Stimulated activated naive CD8-positive, alpha-beta T cell treated with anti-CD3 and anti-CD28 coated beads, Interleukin-15, amount 100 ng/mL, for 72 hours (primary cell): ENCODE results near the gene CLASRP.

Experiments
- ATAC-seq: fragments of 150-1000 bp; cut with Tn5 transposase; 2 replicates; pipeline ENCODE4 v1.10.0; 2021; ENCODE audit warnings: mild to moderate bottlenecking, moderate library complexity
- DNase-seq, 2 donors: peaks; one replicate each; pipeline ENCODE4 v3.0.0; 2021 to 2022
- H3K27ac Mint-ChIP-seq, 2 donors: one replicate each; pipeline ENCODE4 v1.8.0; 2022; ENCODE audit warnings: mild to moderate bottlenecking in 2 of 2, mixed read lengths in 2 of 2, moderate library complexity in 2 of 2
- H3K27me3 Mint-ChIP-seq: one replicate; pipeline ENCODE4 v1.8.0; 2022; ENCODE audit warnings: mixed read lengths
- H3K4me1 Mint-ChIP-seq: one replicate; pipeline ENCODE4 v1.8.0; 2022; ENCODE audit warnings: mild to moderate bottlenecking, mixed read lengths
- H3K4me3 Mint-ChIP-seq, 2 donors: one replicate each; pipeline ENCODE4 v1.8.0; 2022; ENCODE audit warnings: mild to moderate bottlenecking in 2 of 2, mixed read lengths in 2 of 2, moderate library complexity in 1 of 2
- H3K9me3 Mint-ChIP-seq, 2 donors: one replicate each; pipeline ENCODE4 v1.8.0; 2022; ENCODE audit warnings: mixed read lengths in 2 of 2

Gene CLASRP

DNA sequence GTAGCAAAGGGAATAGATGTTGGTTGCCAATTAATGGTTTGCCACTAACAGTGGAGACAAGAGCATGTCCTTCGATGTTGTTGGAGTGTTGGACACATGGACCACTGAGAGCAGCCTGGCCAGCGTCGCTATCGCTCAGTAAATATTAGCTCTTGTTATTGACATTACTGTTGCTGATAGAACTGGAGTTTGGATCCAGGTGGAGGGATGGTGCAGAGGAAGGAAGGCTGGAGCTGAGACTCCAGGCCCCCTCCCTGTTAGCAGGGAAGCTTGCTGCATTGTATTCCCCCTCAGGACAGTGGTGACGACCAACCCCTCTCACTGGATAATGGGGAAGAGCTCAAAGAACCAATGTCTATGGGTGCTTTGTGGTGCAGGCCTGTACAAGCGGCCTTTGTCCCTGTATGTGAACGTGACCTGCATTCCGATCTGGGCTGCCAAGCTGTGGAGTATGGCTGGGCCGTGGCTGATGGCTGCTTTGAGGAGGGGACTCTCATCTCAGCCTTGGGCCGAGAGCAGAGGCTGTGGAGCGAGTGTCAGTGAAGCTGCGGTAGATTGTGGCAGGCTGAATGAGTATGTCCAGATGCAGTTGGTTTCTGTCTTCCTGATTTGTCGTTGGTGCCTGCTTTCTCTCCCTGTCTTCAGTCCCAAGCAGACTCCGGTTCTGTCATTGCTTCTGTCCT, 7.0 kb downstream of the CLASRP start:
- Mint-ChIP-seq H3K27ac (peak overlapping the region in 1 of 2 donors; percentile 76), H3K4me1 (peaks cover 62% of the 10 kb centered on the region), H3K4me3 (no peak overlapping the region), H3K27me3 (no peaks in the 10 kb centered on the region), H3K9me3 (no peaks in the 10 kb centered on the region)
- DNase-seq (no peak), ATAC-seq (no peak)

GRCh38 chr19:45046355-45046754, 7.5 kb downstream of the CLASRP start:
- H3K27me3 Mint-ChIP-seq = no peaks in the 10 kb centered on the region
- no peaks in the 10 kb centered on the region for H3K9me3 Mint-ChIP-seq
- H3K4me1 Mint-ChIP-seq = peaks cover 56% of the 10 kb centered on the region
- peak overlapping the region in 1 of 2 donors; percentile 76 for H3K27ac Mint-ChIP-seq
- no peak overlapping the region for H3K4me3 Mint-ChIP-seq
- no peak for DNase-seq
- no peak for ATAC-seq

- Mint-ChIP-seq H3K27ac (peak overlapping the region; percentile 8 to 81), H3K4me1 (peaks cover 47% of the 10 kb centered on the region), H3K27me3 (no peaks in the 10 kb centered on the region), H3K9me3 (no peaks in the 10 kb centered on the region), H3K4me3 (peak overlapping the region; percentile 9 to 32)
- DNase-seq (no peak), ATAC-seq (no peak)
These were observed 8.4 kb downstream of the CLASRP start for GRCh38 chr19:45047188-45047797.

DNA sequence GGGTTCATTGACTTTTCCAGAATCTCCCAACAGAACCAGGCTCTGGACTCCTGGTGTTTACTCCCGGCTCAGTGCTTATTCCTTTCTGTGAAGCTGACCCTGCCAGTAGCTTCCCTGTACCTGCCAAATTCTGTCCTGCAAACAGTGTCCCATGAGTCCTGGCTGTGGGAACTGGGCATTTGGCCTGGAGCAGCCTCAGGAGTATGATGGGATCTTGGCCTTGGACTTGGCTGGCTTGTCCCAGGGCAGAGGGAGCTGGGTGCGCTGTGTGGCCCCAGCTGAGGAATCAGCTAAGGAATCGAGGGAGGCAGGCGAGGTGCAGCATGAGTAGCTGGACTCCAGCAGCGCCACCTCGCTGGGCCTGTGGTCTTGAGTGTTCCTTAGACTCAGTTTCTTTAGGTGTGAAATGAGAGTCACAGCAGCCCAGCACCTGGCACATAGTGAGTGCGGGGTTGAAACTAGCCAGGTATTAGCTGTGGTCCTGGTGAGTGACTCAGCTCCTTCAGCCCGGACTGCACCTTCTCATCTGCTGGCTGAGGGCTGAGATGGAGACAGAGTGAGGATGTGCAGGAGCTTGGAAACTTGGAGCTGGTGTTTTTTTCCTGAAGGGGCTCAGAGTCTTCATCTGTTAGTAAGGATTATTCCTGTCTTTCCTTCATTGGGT, 10.4 kb downstream of the CLASRP start:
- no peak for DNase-seq
- ATAC-seq = no peak
- Mint-ChIP-seq H3K27me3 (no peaks in the 10 kb centered on the region), H3K4me1 (peaks cover 46% of the 10 kb centered on the region), H3K27ac (peak overlapping the region in 1 of 2 donors; percentile 79), H3K9me3 (no peaks in the 10 kb centered on the region), H3K4me3 (no peak overlapping the region)

GRCh38 chr19:45050036-45050435, 11.2 kb downstream of the CLASRP start:
- no peaks in the 10 kb centered on the region for H3K27me3 Mint-ChIP-seq
- H3K27ac Mint-ChIP-seq = peak overlapping the region in 1 of 2 donors; percentile 10
- no peak overlapping the region for H3K4me3 Mint-ChIP-seq
- peaks cover 42% of the 10 kb centered on the region for H3K4me1 Mint-ChIP-seq
- ATAC-seq (no peak), DNase-seq (no peak)
- H3K9me3 Mint-ChIP-seq = no peaks in the 10 kb centered on the region

GRCh38 chr19:45051929-45052579, 13.2 kb downstream of the CLASRP start:
- no peaks in the 10 kb centered on the region for H3K27me3 Mint-ChIP-seq
- peak overlapping the region; percentile 5 to 8 for H3K27ac Mint-ChIP-seq
- H3K4me3 Mint-ChIP-seq = no peak overlapping the region
- DNase-seq (no peak), ATAC-seq (no peak)
- peaks cover 22% of the 10 kb centered on the region for H3K4me1 Mint-ChIP-seq
- no peaks in the 10 kb centered on the region for H3K9me3 Mint-ChIP-seq

- H3K27ac Mint-ChIP-seq = peak overlapping the region in 1 of 2 donors; percentile 91
- ATAC-seq = no peak
- peaks cover 11% of the 10 kb centered on the region for H3K4me1 Mint-ChIP-seq
- no peaks in the 10 kb centered on the region for H3K27me3 Mint-ChIP-seq
- no peak for DNase-seq
- H3K4me3 Mint-ChIP-seq = no peak overlapping the region
- H3K9me3 Mint-ChIP-seq = no peaks in the 10 kb centered on the region
These were observed 18.0 kb downstream of the CLASRP start for GRCh38 chr19:45056831-45057230.

DNA sequence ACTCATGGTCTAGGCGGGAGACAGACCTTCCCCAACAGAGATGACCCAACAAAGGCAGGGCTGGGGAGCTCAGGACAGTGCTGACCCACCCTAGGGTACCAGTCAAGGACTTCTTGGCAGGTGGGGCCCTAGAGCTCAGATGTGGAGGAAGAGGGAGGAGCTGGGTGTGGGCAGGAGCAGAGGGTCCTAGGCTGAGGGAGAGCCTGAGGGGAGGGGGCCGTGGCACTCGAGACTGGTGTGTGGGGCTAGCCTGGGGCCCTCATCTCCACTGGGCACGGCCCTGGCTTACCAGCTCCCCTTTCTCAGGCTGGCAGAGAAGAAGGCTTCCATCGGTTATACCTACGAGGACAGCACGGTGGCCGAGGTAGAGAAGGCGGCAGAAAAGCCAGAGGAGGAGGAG, 18.6 kb downstream of the CLASRP start:
- ATAC-seq (no peak), DNase-seq (no peak)
- Mint-ChIP-seq H3K27ac (peak overlapping the region in 1 of 2 donors; percentile 91), H3K4me1 (peaks cover 11% of the 10 kb centered on the region), H3K27me3 (no peaks in the 10 kb centered on the region), H3K9me3 (no peaks in the 10 kb centered on the region), H3K4me3 (no peak overlapping the region)

DNA sequence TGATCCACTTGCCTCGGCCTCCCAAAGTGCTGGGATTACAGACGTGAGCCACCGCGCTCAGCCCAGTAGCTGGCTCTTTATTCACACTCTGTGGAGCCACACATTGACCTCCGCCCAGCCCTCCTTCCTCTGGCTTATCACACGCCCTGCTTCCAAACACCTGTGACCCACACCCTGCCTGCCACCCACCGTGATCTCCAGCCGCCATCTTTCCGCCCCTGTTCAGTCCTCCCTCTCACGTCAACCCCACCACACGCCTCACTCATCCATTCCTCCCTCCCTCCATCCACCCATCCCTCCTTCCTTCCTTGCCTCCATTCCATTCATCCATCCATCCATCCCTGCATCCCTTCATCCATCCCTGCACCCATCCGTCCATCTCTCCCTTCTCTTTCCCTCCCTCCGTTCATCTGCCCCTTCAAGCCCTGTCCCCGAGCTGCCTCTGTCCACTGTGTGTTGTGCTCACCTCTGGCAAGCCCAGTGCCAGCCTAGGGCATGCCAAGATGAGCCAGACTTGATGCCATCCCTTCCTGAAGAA, 19.8 kb downstream of the CLASRP start:
- H3K27ac Mint-ChIP-seq = no peak overlapping the region
- no peaks in the 10 kb centered on the region for H3K27me3 Mint-ChIP-seq
- no peak overlapping the region for H3K4me3 Mint-ChIP-seq
- peaks cover 11% of the 10 kb centered on the region for H3K4me1 Mint-ChIP-seq
- H3K9me3 Mint-ChIP-seq = no peaks in the 10 kb centered on the region
- ATAC-seq (no peak), DNase-seq (no peak)

DNA sequence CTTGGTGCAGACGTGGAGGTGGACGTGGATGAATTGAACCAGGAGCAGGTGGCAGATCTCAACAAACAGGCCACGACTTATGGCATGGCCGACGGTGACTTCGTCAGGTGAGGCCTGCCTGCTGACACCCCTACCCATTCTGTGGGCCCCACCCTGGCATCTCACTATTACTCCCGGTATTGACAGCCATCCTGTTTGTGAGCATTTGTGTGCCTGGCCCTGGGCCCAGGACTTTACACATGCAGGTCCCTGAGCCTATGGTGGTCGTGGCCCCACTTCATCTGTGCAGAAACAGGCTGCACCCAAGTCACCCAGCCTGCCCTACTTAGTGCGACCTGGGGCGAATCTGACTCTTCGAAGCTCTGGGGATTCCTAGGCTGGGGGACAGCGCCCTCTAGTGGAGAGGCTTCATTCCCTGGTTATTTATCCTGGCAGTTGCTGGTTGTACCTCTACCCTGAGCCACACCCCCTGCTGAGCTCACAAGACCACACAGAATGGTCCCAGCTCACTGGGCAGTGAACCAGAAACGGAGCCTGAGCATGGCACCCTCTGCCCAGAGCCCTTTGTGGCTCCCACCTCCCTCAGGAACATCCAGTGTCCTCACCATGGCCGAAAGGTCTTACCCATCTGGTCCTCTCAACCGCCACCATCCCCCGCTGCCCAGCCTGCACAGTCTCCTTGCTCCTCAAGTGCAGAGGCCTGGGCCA, 20.6 kb downstream of the CLASRP start:
- DNase-seq = peak; percentile 78
- H3K4me3 Mint-ChIP-seq = no peak overlapping the region
- H3K27me3 Mint-ChIP-seq = no peaks in the 10 kb centered on the region
- H3K27ac Mint-ChIP-seq = no peak overlapping the region
- H3K4me1 Mint-ChIP-seq = peaks cover 11% of the 10 kb centered on the region
- no peaks in the 10 kb centered on the region for H3K9me3 Mint-ChIP-seq
- ATAC-seq = peak; percentile 81

GRCh38 chr19:45061965-45062364, 23.1 kb downstream of the CLASRP start:
- ATAC-seq = no peak
- DNase-seq = no peak
- H3K9me3 Mint-ChIP-seq = no peaks in the 10 kb centered on the region
- H3K4me3 Mint-ChIP-seq = no peak overlapping the region
- H3K4me1 Mint-ChIP-seq = peaks cover 11% of the 10 kb centered on the region
- no peak overlapping the region for H3K27ac Mint-ChIP-seq
- no peaks in the 10 kb centered on the region for H3K27me3 Mint-ChIP-seq

DNA sequence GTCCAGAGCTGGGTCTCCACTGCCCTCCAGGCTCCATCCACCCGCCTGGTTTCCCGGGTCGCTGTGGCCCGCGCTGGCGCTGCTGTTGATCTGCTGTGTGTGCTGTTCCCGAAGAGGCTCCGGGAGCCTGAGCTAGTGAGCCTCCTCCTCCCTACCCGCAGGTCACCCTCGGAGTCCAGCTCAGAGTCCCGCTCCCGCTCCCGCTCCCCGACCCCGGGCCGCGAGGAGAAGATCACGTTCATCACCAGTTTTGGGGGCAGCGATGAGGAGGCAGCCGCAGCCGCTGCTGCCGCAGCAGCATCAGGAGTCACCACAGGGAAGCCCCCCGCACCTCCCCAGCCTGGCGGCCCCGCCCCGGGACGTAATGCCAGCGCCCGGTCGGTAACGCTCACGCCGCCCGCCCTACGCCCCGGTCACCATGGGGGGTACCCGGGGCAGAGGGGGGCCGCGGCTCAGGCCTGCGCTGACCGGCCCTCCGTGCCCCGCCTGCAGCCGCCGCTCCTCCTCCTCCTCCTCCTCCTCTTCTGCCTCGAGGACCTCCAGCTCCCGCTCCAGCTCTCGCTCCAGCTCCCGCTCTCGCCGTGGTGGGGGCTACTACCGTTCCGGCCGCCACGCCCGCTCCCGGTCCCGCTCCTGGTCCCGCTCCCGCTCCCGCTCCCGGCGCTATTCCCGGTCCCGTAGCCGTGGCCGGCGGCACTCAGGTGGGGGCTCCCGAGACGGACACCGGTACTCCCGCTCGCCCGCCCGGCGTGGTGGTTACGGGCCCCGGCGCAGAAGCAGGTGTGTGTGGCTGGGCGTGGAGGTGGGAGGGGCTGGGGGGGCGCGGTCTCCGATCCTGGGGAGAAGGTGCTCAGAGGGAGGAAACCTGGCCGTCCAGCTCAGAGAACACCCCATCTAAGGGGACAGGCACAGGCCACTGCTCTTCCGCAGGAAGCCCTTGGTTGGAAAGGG, 25.3 kb downstream of the CLASRP start:
- no peak overlapping the region for H3K27ac Mint-ChIP-seq
- no peak for DNase-seq
- H3K4me1 Mint-ChIP-seq = peaks cover 11% of the 10 kb centered on the region
- no peaks in the 10 kb centered on the region for H3K27me3 Mint-ChIP-seq
- no peak overlapping the region for H3K4me3 Mint-ChIP-seq
- H3K9me3 Mint-ChIP-seq = no peaks in the 10 kb centered on the region
- ATAC-seq = peak; percentile 56

GRCh38 chr19:45066921-45067661, 28.2 kb downstream of the CLASRP start:
- ATAC-seq = no peak
- H3K27ac Mint-ChIP-seq = peak overlapping the region in 1 of 2 donors; percentile 88
- DNase-seq = no peak
- no peak overlapping the region for H3K4me3 Mint-ChIP-seq
- no peaks in the 10 kb centered on the region for H3K27me3 Mint-ChIP-seq
- H3K9me3 Mint-ChIP-seq = no peaks in the 10 kb centered on the region
- H3K4me1 Mint-ChIP-seq = peaks cover 6% of the 10 kb centered on the region

DNA sequence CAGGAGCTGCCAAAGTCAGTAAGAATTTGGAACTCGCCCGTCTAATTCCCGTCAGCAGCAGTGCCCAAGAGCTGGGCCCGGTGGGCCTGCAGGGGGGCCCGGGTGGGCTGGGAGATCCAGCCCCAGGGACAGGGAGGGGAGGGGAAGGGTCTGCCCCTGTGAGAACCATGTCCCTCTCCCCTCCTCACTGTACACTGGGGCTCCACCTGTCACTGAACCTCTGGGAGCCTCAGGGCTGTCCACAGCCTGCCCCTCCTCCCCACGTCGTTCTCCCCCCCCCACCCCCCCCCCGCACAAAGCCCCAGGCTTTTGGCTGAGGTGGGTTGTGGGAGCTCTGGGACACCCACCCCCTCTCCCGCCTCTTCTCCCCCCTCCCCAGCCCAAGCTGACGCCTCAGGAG, 29.2 kb downstream of the CLASRP start:
- Mint-ChIP-seq H3K9me3 (no peaks in the 10 kb centered on the region), H3K4me3 (no peak overlapping the region), H3K4me1 (peaks cover 6% of the 10 kb centered on the region), H3K27me3 (no peaks in the 10 kb centered on the region), H3K27ac (no peak overlapping the region)
- DNase-seq (no peak), ATAC-seq (no peak)
